HG03378 (cell line): ENCODE data around the gene THSD8.

Experiments used
- ATAC-seq: cut with Tn5 transposase; IDR thresholded peaks from one replicate; pipeline ENCODE4 v1.9.1; 2021; ENCODE audit warnings: mild to moderate bottlenecking, moderate library complexity; ENCODE audit not compliant: unreplicated experiment

The THSD8 gene

GRCh38 chr19:12801466-12802266 lies at the start of gene THSD8, which contains the start of gene PRDX2:
THSD8 (plus strand) TSS chr19:12802069; CDS start chr19:12802072, 3 bp downstream.
PRDX2 (minus strand) TSS chr19:12801800; CDS start chr19:12801261, 539 bp downstream.
- no peak for ATAC-seq

- ATAC-seq = no peak
Measured at GRCh38 chr19:12754465-12755196, 47.2 kb upstream of the THSD8 start.

- ATAC-seq = no peak
Measured at GRCh38 chr19:12756150-12756883, 45.6 kb upstream of the THSD8 start.

- ATAC-seq = no peak
Measured at GRCh38 chr19:12757544-12758274, 44.2 kb upstream of the THSD8 start.

GRCh38 chr19:12759686-12760085 lies 42.2 kb upstream of the THSD8 start:
- no peak for ATAC-seq

GRCh38 chr19:12763100-12763499 lies 38.8 kb upstream of the THSD8 start:
- no peak for ATAC-seq

- no peak for ATAC-seq
Measured at GRCh38 chr19:12764698-12765097, 37.2 kb upstream of the THSD8 start.

GRCh38 chr19:12766051-12766521 lies 35.8 kb upstream of the THSD8 start:
- ATAC-seq = no peak

- ATAC-seq = no peak
Measured at GRCh38 chr19:12767150-12767549, 34.7 kb upstream of the THSD8 start.

- no peak for ATAC-seq
Measured at GRCh38 chr19:12767666-12768065, 34.2 kb upstream of the THSD8 start.

- ATAC-seq = no peak
Measured at GRCh38 chr19:12769689-12770088, 32.2 kb upstream of the THSD8 start.

GRCh38 chr19:12770922-12771321 lies 30.9 kb upstream of the THSD8 start:
- ATAC-seq = no peak

- no peak for ATAC-seq
Measured at GRCh38 chr19:12772323-12772722, 29.5 kb upstream of the THSD8 start.

GRCh38 chr19:12773571-12773970 lies 28.3 kb upstream of the THSD8 start:
- ATAC-seq = no peak

- ATAC-seq = no peak
Measured at GRCh38 chr19:12774588-12775555, 27.0 kb upstream of the THSD8 start, which contains the start of gene HOOK2. HOOK2 (minus strand) TSS chr19:12775552; CDS start chr19:12775449, 103 bp downstream.

- no peak for ATAC-seq
Measured at GRCh38 chr19:12777217-12778016, 24.5 kb upstream of the THSD8 start.

GRCh38 chr19:12778017-12778904 lies 23.6 kb upstream of the THSD8 start:
- no peak for ATAC-seq

- ATAC-seq = no peak
Measured at GRCh38 chr19:12778905-12779161, 23.0 kb upstream of the THSD8 start.
